Measurements from ENCODE around the gene PIPOX. TPM values are rescaled to one million over a fixed set of nuclear protein-coding genes. Genes with fewer than 3 reads are reported as not detected.

PIPOX gene
- total and polyA plus RNA-seq, 2 of the 13 experiments (the other 11 are each of a cell fraction or from before 2014, with no cell fraction given) = 87.3 to 154 TPM

GRCh38 chr17:29005936-29006511 lies 36.9 kb upstream of the PIPOX start, which contains the start of gene SEZ6 (continued):
- TF ChIP-seq KDM2A (CRISPR knock-in tag; IDR thresholded peaks at IDR 0.05; ENCODE audit: borderline replicate concordance, low read depth) (peak; percentile 93), ATAD3A (CRISPR knock-in tag; IDR thresholded peaks at IDR 0.05) (0 out of 2 replicates have a peak, but pooled peaks have one; percentile 40), PLRG1 (conservative IDR thresholded peaks at IDR 0.05) (no peak), ZFP90 (CRISPR knock-in tag; IDR thresholded peaks at IDR 0.05; ENCODE audit: borderline replicate concordance) (peak; percentile 78; the same call in 1 of the 2 replicates), KLF6 (CRISPR knock-in tag; IDR thresholded peaks at IDR 0.05) (peak; percentile 99), PRPF4 (IDR thresholded peaks at IDR 0.05; ENCODE audit: low read depth, low read length, poor library complexity, severe bottlenecking) (no peak), TGIF2 (CRISPR knock-in tag; IDR thresholded peaks at IDR 0.05) (peak; percentile 97), FOXA3 (CRISPR knock-in tag; IDR thresholded peaks at IDR 0.05) (peak; percentile 63), ZNF512 (CRISPR knock-in tag; IDR thresholded peaks at IDR 0.05) (no peak), ZNF333 (CRISPR knock-in tag; IDR thresholded peaks at IDR 0.05; ENCODE audit: borderline replicate concordance) (peak; percentile 83; the same call in 1 of the 2 replicates), ZNF180 (CRISPR knock-in tag; IDR thresholded peaks at IDR 0.05; ENCODE audit: borderline replicate concordance, low read depth) (no peak), ZNF576 (CRISPR knock-in tag; IDR thresholded peaks at IDR 0.05) (no peak), ZNF678 (CRISPR knock-in tag; IDR thresholded peaks at IDR 0.05) (peak; percentile 79; the same call in 1 of the 2 replicates), DPF2 (CRISPR knock-in tag; IDR thresholded peaks at IDR 0.05; ENCODE audit: borderline replicate concordance, low read depth) (no peak), SMARCC2 (IDR thresholded peaks at IDR 0.05) (no peak), ZHX2 (IDR thresholded peaks at IDR 0.05; ENCODE audit: low read depth) (no peak), ZHX2 (CRISPR knock-in tag; IDR thresholded peaks at IDR 0.05; ENCODE audit: borderline replicate concordance) (peak; percentile 93; the same call in 1 of the 2 replicates), POLR2A (IDR thresholded peaks at IDR 0.05; ENCODE audit: insufficient read depth in 1 of 2, low read depth in 2 of 2, low read length in 2 of 2) (no peak), ZNF746 (CRISPR knock-in tag; IDR thresholded peaks at IDR 0.05) (peak; percentile 72; the same call in 1 of the 2 replicates), ZKSCAN5 (CRISPR knock-in tag; IDR thresholded peaks at IDR 0.05) (no peak), DNMT1 (CRISPR knock-in tag; IDR thresholded peaks at IDR 0.05) (0 out of 2 replicates have a peak, but pooled peaks have one; percentile 74), POLR2G (IDR thresholded peaks at IDR 0.05; ENCODE audit: low read depth, low read length) (no peak), ZNF121 (CRISPR knock-in tag; IDR thresholded peaks at IDR 0.05) (no peak; the same call in 1 of the 2 replicates)
